BLaER1 treated with 17β-estradiol and CSF1 and Interleukin-3, amounts not matched to agents 10 nM and 100 nM (cell line): Measurements from ENCODE around the gene RAB30.

Experiments
- H3K27ac ChIP-seq, 11 experiments: shearing (Covaris generic); formaldehyde crosslinking; 2 replicates each; pipeline ENCODE4 v1.8.1; 2022
- H3K27me3 ChIP-seq, 11 experiments: shearing (Covaris generic); formaldehyde crosslinking; 2 replicates each; pipeline ENCODE4 v1.8.1; 2022
- H3K36me3 ChIP-seq, 11 experiments: shearing (Covaris generic); formaldehyde crosslinking; 2 replicates each; pipeline ENCODE4 v1.8.1; 2022
- H3K4me1 ChIP-seq, 10 experiments: shearing (Covaris generic); formaldehyde crosslinking; 2 replicates each; pipeline ENCODE4 v1.8.1; 2022
- H3K4me2 ChIP-seq, 11 experiments: shearing (Covaris generic); formaldehyde crosslinking; 2 replicates each; pipeline ENCODE4 v1.8.1; 2022
- H3K4me3 ChIP-seq, 10 experiments: shearing (Covaris generic); formaldehyde crosslinking; 2 replicates each; pipeline ENCODE4 v1.8.1; 2022
- H3K9ac ChIP-seq, 11 experiments: shearing (Covaris generic); formaldehyde crosslinking; 2 replicates each; pipeline ENCODE4 v1.8.1; 2022
- H3K9me3 ChIP-seq, 11 experiments: shearing (Covaris generic); formaldehyde crosslinking; replicated peaks in 1 of 11; 2 replicates each; pipeline ENCODE4 v1.8.1; 2022
- H4K20me1 ChIP-seq, 11 experiments: shearing (Covaris generic); formaldehyde crosslinking; 2 replicates each; pipeline ENCODE4 v1.8.1; 2022
- Cebpa-rat ChIP-seq, 11 experiments: shearing (Covaris generic); IDR thresholded peaks; 2 replicates each; pipeline ENCODE4 v1.8.1; 2022

Gene RAB30

DNA sequence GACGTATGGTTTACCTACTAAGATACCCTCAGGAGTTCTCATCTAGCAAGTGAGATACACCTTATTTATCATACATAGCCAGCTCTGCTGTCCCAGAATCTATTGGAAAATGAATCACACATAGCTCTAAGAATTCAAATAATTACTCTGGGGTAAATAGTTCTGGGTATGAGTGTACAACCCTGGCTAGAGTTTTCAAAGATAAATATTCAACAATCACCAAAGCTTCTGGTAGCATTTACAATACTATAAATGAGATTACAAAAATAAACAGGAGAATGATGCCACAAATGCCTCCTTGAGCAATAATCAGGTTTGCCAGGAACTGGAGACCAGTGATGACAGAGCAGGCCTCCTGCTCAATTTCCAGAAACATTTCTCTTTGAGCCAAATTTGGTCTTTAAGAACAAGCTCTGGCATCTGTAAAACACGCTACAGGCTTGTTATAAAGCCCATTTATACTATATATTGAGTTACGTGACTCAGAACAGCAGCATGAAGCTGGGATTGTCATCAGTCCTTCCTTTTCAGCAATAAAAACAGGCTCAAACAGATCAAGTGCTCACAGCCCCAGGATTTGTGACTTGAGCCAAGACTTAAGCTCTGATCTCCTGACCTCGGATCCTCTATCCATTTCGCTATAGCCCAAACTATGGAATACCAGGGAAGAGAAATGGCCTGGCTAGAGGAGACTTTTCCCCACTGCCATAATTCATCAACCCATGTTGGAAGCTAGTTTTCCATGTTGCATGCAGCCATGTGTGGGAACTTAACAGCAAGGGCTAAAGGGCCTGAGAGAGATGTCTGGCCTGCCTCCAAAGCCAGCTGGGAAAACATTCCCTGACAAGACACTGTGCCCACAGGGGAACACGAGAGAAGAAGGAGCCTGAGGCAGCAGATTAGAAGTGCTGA is 19.7 kb downstream of the RAB30 start:
- Histone ChIP-seq H3K4me3 (no peak overlapping the region), H3K9me3 (peaks cover 4 to 13% (median 10%) of the 10 kb centered on the region in 11 experiments; a peak in 16 of 22 replicates), H3K36me3 (0 out of 22 replicates have a peak, but pooled peaks cover 0 to 5% (median 0%) of the 10 kb centered on the region in 11 experiments), H4K20me1 (no peaks in the 10 kb centered on the region), H3K9ac (no peak overlapping the region), H3K27ac (peak overlapping the region in 2 of 11 experiments; percentile 45 to 47; a peak in 2 of 22 replicates), H3K27me3 (no peaks in the 10 kb centered on the region), H3K4me1 (peaks cover 33 to 58% (median 39%) of the 10 kb centered on the region in 10 experiments), H3K4me2 (peak overlapping the region; percentile 70 to 89 (median 81); a peak in 18 of 22 replicates)
- TF ChIP-seq Cebpa-rat (IDR thresholded peaks at IDR 0.05): no peak

DNA sequence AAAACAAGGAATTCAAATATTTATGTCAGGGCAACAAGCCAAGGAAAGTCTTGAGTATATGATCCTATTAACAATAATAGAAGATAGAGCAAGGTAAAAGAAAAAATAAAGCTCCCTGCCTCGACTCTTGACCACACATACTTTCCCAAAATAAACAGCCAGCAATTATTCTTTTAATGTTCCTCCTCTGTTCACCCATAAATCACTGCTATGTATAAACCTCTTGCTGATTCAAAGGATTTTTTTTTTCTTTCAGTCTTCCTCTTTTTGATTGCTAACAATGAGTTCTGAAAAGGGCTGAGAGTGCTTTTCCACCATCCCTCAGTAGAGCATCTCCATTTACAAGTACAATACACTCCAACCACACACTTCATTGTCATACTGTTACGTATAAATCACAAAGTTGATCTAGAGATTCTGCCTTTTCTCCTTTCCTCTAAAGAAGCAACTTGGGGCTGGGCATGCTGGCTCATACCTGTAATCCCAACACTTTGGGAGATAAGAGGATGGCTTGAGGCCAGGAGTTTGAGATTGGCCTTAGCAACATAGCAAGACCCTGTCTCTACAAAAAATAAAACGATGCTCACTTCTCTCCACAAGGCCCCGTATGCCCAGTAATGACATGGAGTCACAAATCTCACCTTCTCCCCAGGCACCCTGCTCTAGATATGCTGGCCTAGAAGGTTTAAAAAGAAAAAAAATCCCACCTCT is 24.0 kb downstream of the RAB30 start:
- H3K4me2 ChIP-seq: peak overlapping the region in 3 of 11 experiments; percentile 8 to 62 (median 59); a peak in 5 of 22 replicates
- no peak overlapping the region for H3K27ac ChIP-seq
- H3K4me3 ChIP-seq: no peak overlapping the region
- no peaks in the 10 kb centered on the region for H3K27me3 ChIP-seq
- no peaks in the 10 kb centered on the region for H4K20me1 ChIP-seq
- peaks cover 6 to 28% (median 8%) of the 10 kb centered on the region in 10 experiments for H3K4me1 ChIP-seq
- TF ChIP-seq Cebpa-rat (IDR thresholded peaks at IDR 0.05): no peak
- peaks cover 4 to 11% (median 9%) of the 10 kb centered on the region in 11 experiments; a peak in 16 of 22 replicates for H3K9me3 ChIP-seq
- no peak overlapping the region for H3K9ac ChIP-seq
- H3K36me3 ChIP-seq: 0 out of 22 replicates have a peak, but pooled peaks cover 0 to 5% (median 0%) of the 10 kb centered on the region in 11 experiments

DNA sequence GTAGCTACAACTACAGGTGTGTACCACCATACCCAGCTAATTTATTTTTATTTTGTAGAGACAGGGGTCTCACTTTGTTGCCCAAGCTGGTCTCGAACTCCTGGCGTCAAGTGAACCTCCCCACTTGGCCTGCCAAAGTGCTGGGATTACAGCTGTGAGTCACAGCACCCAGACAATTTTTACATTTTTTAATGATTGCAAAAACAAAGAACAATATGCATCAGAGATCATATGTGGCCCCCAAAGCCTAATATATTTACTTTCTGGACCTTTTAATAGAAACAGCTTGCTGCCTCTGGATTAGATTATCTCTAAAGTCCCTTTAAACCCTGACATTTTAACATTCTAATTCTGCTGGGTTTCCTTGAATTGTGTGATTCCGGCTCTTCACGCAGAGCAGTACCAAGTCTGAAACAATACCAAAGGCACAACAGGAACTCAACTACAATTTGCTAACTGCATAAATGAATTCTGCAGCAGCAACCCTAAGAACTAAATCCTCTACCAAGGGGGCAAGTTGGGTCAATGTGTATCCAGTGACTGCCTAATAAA is 25.0 kb downstream of the RAB30 start:
- Histone ChIP-seq H3K4me2 (peak overlapping the region in 2 of 11 experiments; percentile 59 to 62; a peak in 4 of 22 replicates), H3K9ac (no peak overlapping the region), H3K36me3 (0 out of 22 replicates have a peak, but pooled peaks cover 0 to 5% (median 0%) of the 10 kb centered on the region in 11 experiments), H3K9me3 (peaks cover 4 to 11% (median 9%) of the 10 kb centered on the region in 11 experiments; a peak in 16 of 22 replicates), H4K20me1 (no peaks in the 10 kb centered on the region), H3K4me3 (no peak overlapping the region), H3K27me3 (no peaks in the 10 kb centered on the region), H3K4me1 (peaks cover 0 to 23% (median 0%) of the 10 kb centered on the region in 10 experiments; a peak in 8 of 20 replicates), H3K27ac (no peak overlapping the region)
- TF ChIP-seq Cebpa-rat (IDR thresholded peaks at IDR 0.05): no peak

DNA sequence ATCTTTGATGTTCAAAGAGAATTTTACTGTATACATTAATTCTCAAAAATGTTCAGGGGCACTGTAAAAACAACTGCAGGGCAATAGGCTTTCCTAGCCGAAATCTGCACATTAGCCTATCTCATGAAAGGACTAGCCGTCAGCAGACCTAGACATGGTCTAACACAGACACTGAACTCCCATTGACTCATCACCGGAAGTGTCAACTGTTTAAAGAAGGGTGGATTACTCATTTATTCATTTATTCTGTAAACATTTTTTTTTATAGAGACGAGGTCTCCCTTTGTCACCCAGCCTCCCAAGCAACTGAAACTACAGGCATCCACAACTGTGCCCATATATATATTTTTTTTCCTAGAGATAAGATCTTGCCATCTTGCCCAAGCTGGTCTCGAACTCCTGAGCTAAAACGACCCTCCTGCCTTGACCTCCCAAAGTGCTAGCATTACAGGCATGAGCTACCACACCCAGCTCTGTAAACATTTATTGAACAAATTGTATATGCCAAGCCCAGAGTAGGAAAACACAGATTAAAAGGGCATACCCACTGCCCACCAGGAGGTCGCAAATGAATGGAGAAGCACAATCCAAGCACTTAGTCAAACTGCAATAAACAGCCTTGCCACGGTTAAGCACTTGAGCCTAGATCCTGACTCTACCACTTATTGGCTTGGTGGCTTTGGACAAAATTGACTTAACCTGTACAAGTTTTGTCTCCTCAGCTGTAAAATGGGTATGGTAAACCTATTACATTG is 26.6 kb downstream of the RAB30 start:
- Histone ChIP-seq H3K27me3 (no peaks in the 10 kb centered on the region), H3K4me3 (no peak overlapping the region), H3K4me1 (peaks cover 0 to 23% (median 0%) of the 10 kb centered on the region in 10 experiments; a peak in 8 of 20 replicates), H3K4me2 (no peak overlapping the region), H3K27ac (no peak overlapping the region), H3K9me3 (no peaks in the 10 kb centered on the region), H4K20me1 (no peaks in the 10 kb centered on the region), H3K36me3 (no peaks in the 10 kb centered on the region), H3K9ac (no peak overlapping the region)
- TF ChIP-seq Cebpa-rat (IDR thresholded peaks at IDR 0.05): no peak

DNA sequence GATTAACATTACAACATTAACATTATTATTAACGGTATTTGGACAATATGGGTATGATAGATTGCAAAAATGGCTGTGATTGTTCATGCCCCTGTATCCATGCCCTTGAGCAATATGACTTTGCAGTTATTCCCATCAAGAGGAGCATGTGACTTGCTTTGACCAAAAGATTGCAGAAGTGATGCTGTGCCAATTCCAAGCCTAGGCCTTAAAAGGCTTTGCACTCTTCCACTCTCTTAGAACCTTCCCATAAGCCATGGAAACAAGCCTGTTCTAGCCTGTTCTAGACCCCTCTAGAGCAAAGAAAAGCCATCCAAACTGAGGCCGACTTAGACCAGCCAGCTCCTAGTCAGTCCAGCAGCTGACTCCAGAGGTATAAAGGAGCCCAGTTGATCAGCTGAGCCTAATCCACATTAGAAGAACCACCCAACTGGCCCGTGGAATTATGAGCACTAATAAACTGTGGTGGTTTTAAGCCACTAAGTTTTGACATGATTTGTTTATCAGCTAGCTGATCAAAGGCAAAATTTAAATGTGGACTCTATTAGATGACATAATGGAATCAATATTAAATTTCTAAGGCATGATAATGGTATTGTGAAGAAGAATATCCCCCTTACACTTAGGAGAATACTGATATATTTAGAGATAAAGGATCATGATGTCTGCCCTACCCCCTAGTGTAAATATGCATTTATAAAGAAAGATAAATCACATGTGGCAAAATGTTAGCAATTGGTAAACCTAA is 28.6 kb downstream of the RAB30 start:
- Histone ChIP-seq H3K4me1 (peaks cover 0 to 22% (median 0%) of the 10 kb centered on the region in 10 experiments; a peak in 8 of 20 replicates), H3K9ac (no peak overlapping the region), H3K4me2 (peak overlapping the region in 2 of 11 experiments; percentile 55 to 64; a peak in 4 of 22 replicates), H3K4me3 (no peak overlapping the region), H3K36me3 (no peaks in the 10 kb centered on the region), H3K27me3 (no peaks in the 10 kb centered on the region), H3K27ac (no peak overlapping the region), H4K20me1 (no peaks in the 10 kb centered on the region), H3K9me3 (peaks cover 0 to 4% (median 0%) of the 10 kb centered on the region in 11 experiments; a peak in 1 of 22 replicates)
- TF ChIP-seq Cebpa-rat (IDR thresholded peaks at IDR 0.05): no peak

DNA sequence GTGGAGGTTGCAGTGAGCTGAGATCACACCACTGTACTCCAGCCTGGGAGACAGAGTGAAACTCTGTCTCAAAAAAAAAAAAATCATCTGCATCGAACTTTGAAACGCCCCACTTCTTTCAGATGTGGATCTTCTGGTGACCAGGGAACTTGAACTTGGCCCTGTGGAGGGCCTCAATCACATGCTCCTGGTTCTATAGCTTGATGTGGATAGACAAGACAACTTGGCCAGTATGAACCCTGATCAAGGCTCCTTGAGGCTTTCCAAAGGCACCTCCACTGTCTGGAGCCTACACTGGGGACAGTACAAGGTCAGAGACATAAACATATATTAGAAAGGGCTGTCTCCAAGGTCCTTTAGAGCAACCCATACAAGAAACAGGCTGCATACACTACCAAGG is 30.6 kb downstream of the RAB30 start:
- Histone ChIP-seq H3K27ac (no peak overlapping the region), H3K4me2 (no peak overlapping the region), H4K20me1 (no peaks in the 10 kb centered on the region), H3K4me3 (no peak overlapping the region), H3K27me3 (no peaks in the 10 kb centered on the region), H3K36me3 (no peaks in the 10 kb centered on the region), H3K9me3 (peaks cover 0 to 4% (median 0%) of the 10 kb centered on the region in 11 experiments; a peak in 1 of 22 replicates), H3K4me1 (peaks cover 0 to 7% (median under 1%) of the 10 kb centered on the region in 10 experiments; a peak in 9 of 20 replicates), H3K9ac (no peak overlapping the region)
- TF ChIP-seq Cebpa-rat (IDR thresholded peaks at IDR 0.05): no peak

DNA sequence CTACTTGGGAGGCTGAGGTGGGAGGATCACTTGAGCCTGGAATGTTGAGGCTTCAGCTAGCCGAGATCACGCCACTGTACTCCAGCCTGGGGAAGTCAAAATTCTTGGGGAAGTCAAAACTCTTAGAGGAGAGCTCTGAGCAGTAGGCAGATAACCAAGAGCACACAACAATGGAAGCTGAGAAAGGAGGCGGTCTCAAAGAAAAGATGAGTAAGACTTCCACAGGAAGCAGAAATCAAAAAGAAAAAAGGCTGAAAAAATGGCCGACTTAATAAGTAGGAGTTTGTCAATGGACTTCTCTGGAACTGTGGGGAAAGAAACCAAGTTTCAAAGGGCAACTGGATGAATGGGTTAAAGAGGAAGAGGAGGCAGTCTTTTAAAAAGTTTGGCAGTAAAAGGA is 32.1 kb downstream of the RAB30 start:
- TF ChIP-seq Cebpa-rat (IDR thresholded peaks at IDR 0.05): no peak
- H3K9ac ChIP-seq: no peak overlapping the region
- no peak overlapping the region for H3K27ac ChIP-seq
- peaks cover 12 to 23% (median 15%) of the 10 kb centered on the region in 10 experiments for H3K4me1 ChIP-seq
- peaks cover 0 to 4% (median 0%) of the 10 kb centered on the region in 11 experiments; a peak in 1 of 22 replicates for H3K9me3 ChIP-seq
- H3K4me2 ChIP-seq: no peak overlapping the region
- H4K20me1 ChIP-seq: no peaks in the 10 kb centered on the region
- H3K36me3 ChIP-seq: no peaks in the 10 kb centered on the region
- no peak overlapping the region for H3K4me3 ChIP-seq
- no peaks in the 10 kb centered on the region for H3K27me3 ChIP-seq
